GM12864 (cell line): ENCODE measurements around the gene TXNDC5.

ENCODE experiments used
- DNase-seq: peaks from one replicate; pipeline ENCODE4 v3.0.0-alpha.2; 2011; ENCODE audit warnings: low read depth
- H3K4me3 ChIP-seq: 2 replicates; pipeline ENCODE4 v1.5.1; 2011; ENCODE audit warnings: mild to moderate bottlenecking, low read depth, low read length, control low read depth
- CTCF ChIP-seq: IDR thresholded peaks from 2 replicates; pipeline ENCODE4 v1.5.1; 2011; ENCODE audit warnings: low read depth, mild to moderate bottlenecking, moderate library complexity, low read length, control low read depth, inconsistent platforms; ENCODE audit errors: missing control alignments

The TXNDC5 gene

GRCh38 chr6:7880718-7881107 lies 29.9 kb downstream of the TXNDC5 start:
- no peak overlapping the region for H3K4me3 ChIP-seq
- TF ChIP-seq CTCF = no peak
- DNase-seq = no peak

GRCh38 chr6:7879980-7880717 lies 30.4 kb downstream of the TXNDC5 start:
- no peak for DNase-seq

GRCh38 chr6:7879579-7879978 lies 31.0 kb downstream of the TXNDC5 start:
- no peak for DNase-seq
- H3K4me3 ChIP-seq = no peak overlapping the region
- no peak for TF ChIP-seq CTCF

More at GRCh38 chr6:7879980-7880717, 30.4 kb downstream of the TXNDC5 start:
- no peak overlapping the region for H3K4me3 ChIP-seq
- no peak for TF ChIP-seq CTCF

GRCh38 chr6:7879043-7879442 lies 31.5 kb downstream of the TXNDC5 start:
- TF ChIP-seq CTCF = no peak
- H3K4me3 ChIP-seq = no peak overlapping the region
- DNase-seq = no peak

- no peak for DNase-seq
- H3K4me3 ChIP-seq = no peak overlapping the region
- no peak for TF ChIP-seq CTCF
These were observed 32.1 kb downstream of the TXNDC5 start for GRCh38 chr6:7878401-7878964.

GRCh38 chr6:7868926-7869325 lies 41.7 kb downstream of the TXNDC5 start:
- no peak for TF ChIP-seq CTCF
- no peak overlapping the region for H3K4me3 ChIP-seq
- no peak for DNase-seq

- no peak for DNase-seq
- no peak for TF ChIP-seq CTCF
- no peak overlapping the region for H3K4me3 ChIP-seq
These were observed 44.1 kb downstream of the TXNDC5 start for GRCh38 chr6:7866526-7866925.
